A549 (cell line): Measurements from ENCODE around the gene RBKS. TPM values are rescaled to one million over a fixed set of nuclear protein-coding genes. Genes with fewer than 3 reads are reported as not detected.
"Not testable (repeated sequence)": the region's sequence is repeated elsewhere in the genome, so short reads cannot be mapped to it uniquely, and the experiment has no call there.

Experiments
- ATAC-seq, 2 experiments: fragments of 200-7000 bp in 1 of 2; fragments of >200 bp in 1 of 2; cut with Nextera tagmentation in 1 of 2; cut with Tn5 transposase in 1 of 2; 3 replicates each; pipeline versions ENCODE4 v1.8.0 to v1.9.1; 2018 to 2020; ENCODE audit warnings: mild to moderate bottlenecking in 1 of 2, moderate library complexity in 1 of 2
- CTCF ChIA-PET: fragments of 300-600 bp; sonication (Branson Sonifier 250); formaldehyde crosslinking; extraction: SDS; loops from one replicate; lab custom pipeline; 2021; ENCODE audit warnings: antibody characterized with exemption, inconsistent platforms; lab: Yijun Ruan, JAX
- POLR2A ChIA-PET: fragments of 350-600 bp; formaldehyde crosslinking; extraction: SDS; loops from one replicate; lab custom pipeline; 2021; ENCODE audit warnings: antibody characterized with exemption, inconsistent platforms; lab: Yijun Ruan, JAX
- DNase-seq, 2 experiments: peaks; one replicate each; pipeline versions ENCODE4 v3.0.0 to v3.0.0-alpha.2; 2011 to 2016; ENCODE audit warnings: low read depth in 1 of 2, low spot score in 1 of 2
- FAIRE-seq: peaks from 2 replicates; lab custom pipeline; 2011; peaks lifted over from hg19 to GRCh38; lab: Jason Lieb, UNC
- H3K27ac ChIP-seq, 2 experiments: fragments of >200 bp; sonication (Bioruptor Twin); formaldehyde crosslinking; 3 replicates each; pipeline ENCODE4 v1.5.1; 2016 to 2017
- H3K4me1 ChIP-seq: fragments of >200 bp; sonication (Bioruptor Twin); formaldehyde crosslinking; 3 replicates; pipeline ENCODE4 v1.6.1; 2016
- H3K4me2 ChIP-seq: fragments of >200 bp; sonication (Bioruptor Twin); formaldehyde crosslinking; 3 replicates; pipeline ENCODE4 v1.6.1; 2016
- H3K4me3 ChIP-seq: fragments of >200 bp; sonication (Bioruptor Twin); formaldehyde crosslinking; 3 replicates; pipeline ENCODE4 v1.5.1; 2016
- H3K9me3 ChIP-seq: fragments of >200 bp; sonication (Bioruptor Twin); formaldehyde crosslinking; 3 replicates; pipeline ENCODE4 v1.6.1; 2016
- ATOH8 ChIP-seq: fragments of 250-450 bp; sonication (Bioruptor Pico); IDR thresholded peaks from 2 replicates; pipeline ENCODE4 v1.5.0; 2020; ENCODE audit warnings: low read depth, mild to moderate bottlenecking, moderate library complexity
- CBX8 ChIP-seq: fragments of 200-600 bp; sonication (generic); IDR thresholded peaks from 2 replicates; pipeline ENCODE4 v1.6.1; 2016
- EHMT2 ChIP-seq: fragments of 200-600 bp; sonication (generic); IDR thresholded peaks from 2 replicates; pipeline ENCODE4 v1.6.1; 2016; ENCODE audit warnings: antibody characterized with exemption, low read depth, mild to moderate bottlenecking, moderate library complexity
- GATA3 ChIP-seq: IDR thresholded peaks from 2 replicates; pipeline ENCODE4 v1.6.1; 2012; ENCODE audit warnings: borderline replicate concordance
- HDAC2 ChIP-seq: fragments of 200-600 bp; sonication (generic); IDR thresholded peaks from 2 replicates; pipeline ENCODE4 v1.6.1; 2016
- HES2 ChIP-seq: fragments of >200 bp; sonication (Bioruptor Twin); formaldehyde crosslinking; IDR thresholded peaks from 2 replicates; pipeline ENCODE4 v1.6.1; 2016
- HOXB5 ChIP-seq: fragments of 250-450 bp; sonication (Bioruptor Pico); IDR thresholded peaks from 2 replicates; pipeline ENCODE4 v1.5.0; 2020; ENCODE audit warnings: mild to moderate bottlenecking, moderate library complexity
- JUN ChIP-seq, 2 experiments: fragments of >200 bp; sonication (Bioruptor Twin); formaldehyde crosslinking; IDR thresholded peaks; 2 replicates in 1 of 2; 3 replicates in 1 of 2; pipeline ENCODE4 v1.6.1; 2016 to 2017
- KDM1A ChIP-seq: fragments of 200-600 bp; sonication (generic); IDR thresholded peaks from 2 replicates; pipeline ENCODE4 v1.6.1; 2016; ENCODE audit warnings: low read depth, mild to moderate bottlenecking
- NFE2L2 ChIP-seq: fragments of 150-350 bp; conservative IDR thresholded peaks from 2 replicates; pipeline ENCODE4 v1.6.1; 2014; ENCODE audit warnings: low read length
- NPAS2 ChIP-seq: fragments of 250-450 bp; sonication (Bioruptor Pico); IDR thresholded peaks from 2 replicates; pipeline ENCODE4 v1.8.0; 2022; ENCODE audit warnings: mild to moderate bottlenecking, moderate library complexity, borderline replicate concordance
- NR3C1 ChIP-seq: fragments of >200 bp; sonication (Bioruptor Twin); formaldehyde crosslinking; IDR thresholded peaks from 3 replicates; pipeline ENCODE4 v1.6.1; 2017
- SMC3 ChIP-seq: fragments of >200 bp; sonication (Bioruptor Twin); formaldehyde crosslinking; IDR thresholded peaks from 3 replicates; pipeline ENCODE4 v1.6.1; 2018; ENCODE audit warnings: inconsistent platforms
- SREBF2 ChIP-seq: fragments of 450-650 bp; IDR thresholded peaks from 2 replicates; pipeline ENCODE4 v1.6.1; 2014; ENCODE audit warnings: mild to moderate bottlenecking, moderate library complexity
- TFCP2L1 ChIP-seq: fragments of 250-450 bp; sonication (Bioruptor Pico); IDR thresholded peaks from 2 replicates; pipeline ENCODE4 v1.5.0; 2021; ENCODE audit warnings: mild to moderate bottlenecking
- TP53 ChIP-seq: fragments of 250-450 bp; sonication (Bioruptor Pico); IDR thresholded peaks from 2 replicates; pipeline ENCODE4 v1.5.0; 2021; ENCODE audit warnings: mild to moderate bottlenecking, moderate library complexity
- USF2 ChIP-seq: fragments of 450-650 bp; IDR thresholded peaks from 2 replicates; pipeline ENCODE4 v1.6.1; 2014; ENCODE audit warnings: antibody characterized with exemption
- WGBS: methylation state at CpG from one replicate; pipeline ENCODE4 v1.1.6; 2017; ENCODE audit errors: missing lambda C conversion rate; 5-methylcytosine and 5-hydroxymethylcytosine counted together
- polyA plus RNA-seq, 4 experiments: library from polyadenylated mRNA; depleted of rRNA in 3 of 4; stranded (reverse); fragments of >200 nt; fragmentation: RNase III in 1 of 4; extraction: RNeasy Plus Mini Kit Qiagen cat#74134 plus additional on column Dnase treatment in 1 of 4; gene quantifications; 2 replicates in 3 of 4; 3 replicates in 1 of 4; pipeline ENCODE4 v1.2.3, GENCODE V29; 2011 to 2017
- TF ChIP-seq, protein P1 (sequence below): fragments of >200 bp; sonication (Bioruptor Twin); formaldehyde crosslinking; IDR thresholded peaks from 3 replicates; pipeline ENCODE4 v1.5.1; 2016
- TF ChIP-seq, protein P2 (sequence below): fragments of >200 bp; sonication (Bioruptor Twin); formaldehyde crosslinking; IDR thresholded peaks from 3 replicates; pipeline ENCODE4 v1.6.1; 2016

RBKS gene
- polyA plus RNA-seq, 2 of the 4 experiments (the other 2 are of a cell fraction), result 7.6 to 8.5 TPM

DNA sequence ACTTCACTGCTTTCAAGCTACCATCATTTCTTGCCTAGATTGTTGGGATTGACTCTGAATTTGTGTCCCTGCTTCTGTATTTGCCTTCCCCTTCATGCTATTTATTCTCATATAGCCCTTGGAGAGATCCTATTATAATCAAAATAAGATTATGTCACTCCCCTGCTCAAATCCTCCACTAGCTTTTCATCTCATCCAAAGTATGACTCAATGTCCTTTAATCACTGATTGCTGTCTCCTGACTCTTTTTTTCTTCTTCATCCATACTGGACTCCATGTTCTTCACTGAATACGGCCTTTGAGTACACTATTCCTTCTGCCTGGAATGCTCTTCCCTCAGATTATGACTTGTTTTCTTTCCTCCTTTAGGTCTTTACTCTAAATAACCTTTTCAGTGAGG is 5.0 kb downstream of the RBKS start (continued):
- TF ChIP-seq NFE2L2, result no peak
- TF ChIP-seq, protein P1, sequence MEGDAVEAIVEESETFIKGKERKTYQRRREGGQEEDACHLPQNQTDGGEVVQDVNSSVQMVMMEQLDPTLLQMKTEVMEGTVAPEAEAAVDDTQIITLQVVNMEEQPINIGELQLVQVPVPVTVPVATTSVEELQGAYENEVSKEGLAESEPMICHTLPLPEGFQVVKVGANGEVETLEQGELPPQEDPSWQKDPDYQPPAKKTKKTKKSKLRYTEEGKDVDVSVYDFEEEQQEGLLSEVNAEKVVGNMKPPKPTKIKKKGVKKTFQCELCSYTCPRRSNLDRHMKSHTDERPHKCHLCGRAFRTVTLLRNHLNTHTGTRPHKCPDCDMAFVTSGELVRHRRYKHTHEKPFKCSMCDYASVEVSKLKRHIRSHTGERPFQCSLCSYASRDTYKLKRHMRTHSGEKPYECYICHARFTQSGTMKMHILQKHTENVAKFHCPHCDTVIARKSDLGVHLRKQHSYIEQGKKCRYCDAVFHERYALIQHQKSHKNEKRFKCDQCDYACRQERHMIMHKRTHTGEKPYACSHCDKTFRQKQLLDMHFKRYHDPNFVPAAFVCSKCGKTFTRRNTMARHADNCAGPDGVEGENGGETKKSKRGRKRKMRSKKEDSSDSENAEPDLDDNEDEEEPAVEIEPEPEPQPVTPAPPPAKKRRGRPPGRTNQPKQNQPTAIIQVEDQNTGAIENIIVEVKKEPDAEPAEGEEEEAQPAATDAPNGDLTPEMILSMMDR, result no peak
- TF ChIP-seq KDM1A, result no peak

GRCh38 chr2:27884601-27885000 is 5.6 kb downstream of the RBKS start:
- ChIA-PET CTCF (interaction anchor here (1.0 kb wide), 1 partner anchor 17 kb away, joined by 3 read pairs; no protein-coding TSS in a partner anchor), POLR2A (no interaction called here)
- peaks cover 8% of the 10 kb centered on the region; the same call in 1 of the 3 replicates for H3K9me3 ChIP-seq
- FAIRE-seq (no peak), DNase-seq (no peak), ATAC-seq (peak in 1 of 2 experiments; percentile 30; a peak in 1 of 6 replicates)
- WGBS, result 29% methylated on average over 2 of the region's 2 CpGs
- TF ChIP-seq HDAC2, result no peak
- no peak for TF ChIP-seq NR3C1
- no peak for TF ChIP-seq SREBF2
- TF ChIP-seq SMC3, result no peak
- TF ChIP-seq GATA3, result no peak
- no peak for TF ChIP-seq EHMT2
- TF ChIP-seq TP53 (CRISPR knock-in tag), result no peak
- no peak for TF ChIP-seq NPAS2 (CRISPR knock-in tag)
- no peak for TF ChIP-seq TFCP2L1 (CRISPR knock-in tag)
- TF ChIP-seq, protein P2, sequence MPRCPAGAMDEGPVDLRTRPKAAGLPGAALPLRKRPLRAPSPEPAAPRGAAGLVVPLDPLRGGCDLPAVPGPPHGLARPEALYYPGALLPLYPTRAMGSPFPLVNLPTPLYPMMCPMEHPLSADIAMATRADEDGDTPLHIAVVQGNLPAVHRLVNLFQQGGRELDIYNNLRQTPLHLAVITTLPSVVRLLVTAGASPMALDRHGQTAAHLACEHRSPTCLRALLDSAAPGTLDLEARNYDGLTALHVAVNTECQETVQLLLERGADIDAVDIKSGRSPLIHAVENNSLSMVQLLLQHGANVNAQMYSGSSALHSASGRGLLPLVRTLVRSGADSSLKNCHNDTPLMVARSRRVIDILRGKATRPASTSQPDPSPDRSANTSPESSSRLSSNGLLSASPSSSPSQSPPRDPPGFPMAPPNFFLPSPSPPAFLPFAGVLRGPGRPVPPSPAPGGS, result no peak
- no peak for TF ChIP-seq USF2
- TF ChIP-seq ATOH8, result no peak
- TF ChIP-seq HOXB5 (CRISPR knock-in tag), result no peak
- no peak for TF ChIP-seq HES2
- TF ChIP-seq JUN (IDR thresholded peaks at IDR 0.05), result no peak
- no peak for TF ChIP-seq CBX8
- peaks cover 55% of the 10 kb centered on the region for H3K4me1 ChIP-seq
- no peak overlapping the region for H3K4me3 ChIP-seq
- no peak overlapping the region for H3K4me2 ChIP-seq
- peak overlapping the region; percentile 67 to 97; a peak in 4 of 6 replicates for H3K27ac ChIP-seq

DNA sequence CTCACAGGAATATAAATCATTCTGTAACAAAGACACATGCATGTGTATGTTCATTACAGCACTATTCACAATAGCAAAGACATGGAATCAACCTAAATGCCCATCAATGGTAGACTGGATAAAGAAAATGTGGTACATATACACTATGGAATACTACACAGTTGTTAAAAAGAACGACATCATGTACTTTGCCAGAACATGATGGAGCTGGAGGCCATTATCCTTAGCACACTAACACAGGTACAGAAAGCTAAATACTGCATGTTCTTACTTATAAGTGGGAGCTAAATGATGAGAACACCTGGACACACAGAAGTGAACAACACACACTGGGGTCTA is 7.6 kb downstream of the RBKS start:
- H3K4me3 ChIP-seq, POLR2A ChIA-PET, FAIRE-seq, H3K27ac ChIP-seq, DNase-seq, H3K4me2 ChIP-seq, ATAC-seq: not testable (repeated sequence)
- 76% methylated on average over 1 of the region's 1 CpG for WGBS
- peaks cover 37% of the 10 kb centered on the region for H3K4me1 ChIP-seq
- TF ChIP-seq KDM1A, result peak; percentile 75; the same call in 1 of the 2 replicates
- CTCF ChIA-PET, result interaction anchor here (1.2 kb wide), 1 partner anchor 9 kb away, joined by 3 read pairs; no protein-coding TSS in a partner anchor
- peaks cover 13% of the 10 kb centered on the region; the same call in 2 of the 3 replicates for H3K9me3 ChIP-seq

DNA sequence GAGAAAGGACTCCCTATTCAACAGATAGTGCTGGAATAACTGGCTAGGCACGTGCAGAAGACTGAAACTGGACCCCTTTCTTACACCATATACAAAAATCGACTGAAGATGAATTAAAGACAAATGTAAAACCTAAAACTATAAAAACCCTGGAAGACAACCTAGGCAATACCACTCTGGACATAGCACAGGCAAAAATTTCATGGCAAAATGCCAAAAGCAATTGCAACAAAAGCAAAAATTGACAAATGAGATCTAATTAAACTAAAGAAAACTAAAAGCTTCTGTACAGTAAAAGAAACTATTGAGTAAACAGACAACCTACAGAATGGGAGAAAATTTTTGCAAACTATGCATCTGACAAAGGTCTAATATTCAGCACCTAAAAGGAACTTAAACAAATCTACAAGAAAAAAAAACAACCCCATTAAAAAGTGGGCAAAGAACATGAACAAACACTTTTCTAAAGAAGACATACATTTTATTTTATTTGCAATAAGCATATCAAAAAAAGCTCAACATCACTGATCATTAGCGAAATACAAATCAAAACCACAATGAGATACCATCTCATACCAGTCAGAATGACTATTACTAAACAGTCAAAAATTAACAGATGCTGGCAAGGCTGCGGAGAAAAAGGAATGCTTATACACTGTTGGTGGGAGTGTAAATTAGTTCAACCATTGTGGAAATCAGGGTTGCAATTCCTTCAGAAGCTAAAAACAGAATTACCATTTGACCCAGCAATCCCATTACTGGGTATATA is 8.2 kb downstream of the RBKS start:
- DNase-seq, ATAC-seq, FAIRE-seq, H3K4me3 ChIP-seq, H3K4me2 ChIP-seq, POLR2A ChIA-PET, H3K27ac ChIP-seq: not testable (repeated sequence)
- Histone ChIP-seq H3K4me1 (peaks cover 32% of the 10 kb centered on the region), H3K9me3 (peaks cover 18% of the 10 kb centered on the region; the same call in 2 of the 3 replicates)
- 63% methylated on average over 4 of the region's 4 CpGs for WGBS
- CTCF ChIA-PET, result interaction anchor here (1.2 kb wide), 1 partner anchor 8 kb away, joined by 3 read pairs; no protein-coding TSS in a partner anchor
